ENCODE measurements around the gene AKAP12. TPM values are rescaled to one million over a fixed set of nuclear protein-coding genes. Genes with fewer than 3 reads are reported as not detected.

Gene AKAP12
- total RNA-seq, 3 donors from 2014 or later (not counting 1 experiment from before 2014, with no cell fraction given), result 0.07 to 17.6 (median 0.75) TPM

- Mint-ChIP-seq H3K4me3 (peak overlapping the region; percentile 7), H3K36me3 (no peaks in the 10 kb centered on the region), H3K27ac (peak overlapping the region; percentile 78 to 95), H3K4me1 (peaks cover 56% of the 10 kb centered on the region in 2 donors), H3K27me3 (ENCODE audit: low read depth in 2 of 2) (no peaks in the 10 kb centered on the region), H3K9me3 (no peaks in the 10 kb centered on the region)
- no peak overlapping the region for H3K27ac ChIP-seq (ENCODE audit: low read length)
- 79% methylated on average over 5 of the region's 5 CpGs for WGBS (ENCODE audit: insufficient coverage)
- no peaks in the 10 kb centered on the region for H3K9me3 ChIP-seq (ENCODE audit: control insufficient read depth, insufficient read depth, low read length)
- peaks cover 5% of the 10 kb centered on the region for H3K36me3 ChIP-seq (ENCODE audit: control insufficient read depth, insufficient read depth, low read length)
- intact Hi-C loops (cut with micrococcal nuclease), result loop anchor here (10.0 kb wide), 1 partner anchor 1601 kb away; the partner anchor contains the start of gene FBXO5
- no peak for TF ChIP-seq CTCF (IDR thresholded peaks at IDR 0.05)
- ATAC-seq (no peak), DNase-seq (no peak)
- peaks cover 33% of the 10 kb centered on the region for H3K4me1 ChIP-seq (ENCODE audit: control insufficient read depth, insufficient read depth, low read length)
- no peak overlapping the region for H3K4me3 ChIP-seq (ENCODE audit: low read length)
- no peaks in the 10 kb centered on the region for H3K27me3 ChIP-seq (ENCODE audit: control insufficient read depth, insufficient read depth, low read length)
Measured at GRCh38 chr6:151384151-151384550, 144.4 kb downstream of the AKAP12 start.

GRCh38 chr6:151385177-151385576 lies 145.4 kb downstream of the AKAP12 start:
- intact Hi-C loops (cut with micrococcal nuclease), result loop anchor here (10.0 kb wide), 1 partner anchor 1600 kb away; the partner anchor contains the start of gene FBXO5
- H3K27me3 Mint-ChIP-seq (ENCODE audit: low read depth in 2 of 2), result no peaks in the 10 kb centered on the region
- no peak for ATAC-seq
- H3K36me3 Mint-ChIP-seq, result no peaks in the 10 kb centered on the region
- H3K4me3 Mint-ChIP-seq, result peak overlapping the region; percentile 22
- H3K27me3 ChIP-seq (ENCODE audit: control insufficient read depth, insufficient read depth, low read length), result no peaks in the 10 kb centered on the region
- no peak overlapping the region for H3K4me3 ChIP-seq (ENCODE audit: low read length)
- no peaks in the 10 kb centered on the region for H3K9me3 Mint-ChIP-seq
- H3K9me3 ChIP-seq (ENCODE audit: control insufficient read depth, insufficient read depth, low read length), result no peaks in the 10 kb centered on the region
- H3K36me3 ChIP-seq (ENCODE audit: control insufficient read depth, insufficient read depth, low read length), result peaks cover 5% of the 10 kb centered on the region
- WGBS (ENCODE audit: insufficient coverage), result 43% methylated on average over 1 of the region's 1 CpG
- peak overlapping the region; percentile 78 to 95 for H3K27ac Mint-ChIP-seq
- peak in 1 of 2 donors; percentile 52 for DNase-seq
- H3K27ac ChIP-seq (ENCODE audit: low read length), result peak overlapping the region; percentile 19
- peaks cover 51 to 54% of the 10 kb centered on the region in 2 donors for H3K4me1 Mint-ChIP-seq
- peaks cover 30% of the 10 kb centered on the region for H3K4me1 ChIP-seq (ENCODE audit: control insufficient read depth, insufficient read depth, low read length)
- TF ChIP-seq CTCF (IDR thresholded peaks at IDR 0.05), result no peak

- Mint-ChIP-seq H3K9me3 (no peaks in the 10 kb centered on the region), H3K36me3 (no peaks in the 10 kb centered on the region), H3K4me3 (no peak overlapping the region), H3K4me1 (peaks cover 42 to 47% of the 10 kb centered on the region in 2 donors), H3K27ac (peak overlapping the region; percentile 56 to 95), H3K27me3 (ENCODE audit: low read depth in 2 of 2) (no peaks in the 10 kb centered on the region)
- ATAC-seq (no peak), DNase-seq (no peak)
- H3K27ac ChIP-seq (ENCODE audit: low read length), result peak overlapping the region; percentile 92
- H3K36me3 ChIP-seq (ENCODE audit: control insufficient read depth, insufficient read depth, low read length), result peaks cover 5% of the 10 kb centered on the region
- WGBS (ENCODE audit: insufficient coverage), result 83% methylated on average over 9 of the region's 11 CpGs
- H3K27me3 ChIP-seq (ENCODE audit: control insufficient read depth, insufficient read depth, low read length), result no peaks in the 10 kb centered on the region
- peaks cover 16% of the 10 kb centered on the region for H3K4me1 ChIP-seq (ENCODE audit: control insufficient read depth, insufficient read depth, low read length)
- intact Hi-C loops (cut with micrococcal nuclease), result loop anchor here (10.0 kb wide), 1 partner anchor 1597 kb away; the partner anchor contains the start of gene FBXO5
- no peak for TF ChIP-seq CTCF (IDR thresholded peaks at IDR 0.05)
- no peak overlapping the region for H3K4me3 ChIP-seq (ENCODE audit: low read length)
- H3K9me3 ChIP-seq (ENCODE audit: control insufficient read depth, insufficient read depth, low read length), result no peaks in the 10 kb centered on the region
Measured at GRCh38 chr6:151387175-151387970, 147.6 kb downstream of the AKAP12 start.

Measured in natural killer cell (primary cell).